ENCODE data around the gene UFC1.

UFC1 gene

DNA sequence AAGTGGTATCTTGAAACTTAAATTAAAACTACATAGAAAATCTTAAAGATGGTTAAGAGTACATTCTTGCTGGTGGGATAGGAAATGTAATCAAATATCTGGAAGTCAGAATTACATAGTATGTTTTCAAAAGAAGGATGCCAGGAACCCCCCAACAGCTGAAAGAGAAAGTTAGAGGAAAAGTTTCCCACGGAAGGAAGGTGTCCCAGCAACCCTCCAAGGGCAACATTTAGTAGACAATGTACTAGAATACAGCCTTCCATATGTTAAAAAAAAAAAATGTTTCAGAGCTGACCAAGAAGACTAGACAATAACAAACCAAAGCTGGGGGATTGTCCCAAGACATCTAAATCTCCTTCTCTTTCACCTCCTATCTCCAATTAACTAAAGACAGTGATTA lies 23.5 kb upstream of the UFC1 start:
- peaks cover 3 to 15% of the 10 kb centered on the region in 2 donors for H3K4me1 ChIP-seq (ENCODE audit: control insufficient read depth in 2 of 2, insufficient read depth in 1 of 2, low read depth in 1 of 2, low read length in 2 of 2)
- H2BK120ac ChIP-seq (ENCODE audit: low read depth, low read length) = no peak overlapping the region
- no peaks in the 10 kb centered on the region for H3K27me3 ChIP-seq (ENCODE audit: control insufficient read depth in 3 of 3, insufficient read depth in 3 of 3, low read depth in 1 of 3, low read length in 3 of 3)
- H3K14ac ChIP-seq (ENCODE audit: low read length) = no peak overlapping the region
- H3K18ac ChIP-seq (ENCODE audit: low read length) = no peak overlapping the region
- no peak overlapping the region for H3K4me2 ChIP-seq (ENCODE audit: insufficient read depth, low read length, poor library complexity, severe bottlenecking)
- no peak overlapping the region for H2AFZ ChIP-seq (ENCODE audit: low read length)
- H2AK5ac ChIP-seq (ENCODE audit: low read depth, low read length) = no peak overlapping the region
- H2BK15ac ChIP-seq (ENCODE audit: low read length) = no peak overlapping the region
- H3K27ac ChIP-seq (replicated peaks; ENCODE audit: low read length) = no peak overlapping the region
- H3K36me3 ChIP-seq (replicated peaks in 1 of 2; ENCODE audit: control insufficient read depth in 2 of 2, insufficient read depth in 2 of 2, low read length in 2 of 2) = peaks cover 19 to 50% of the 10 kb centered on the region in 2 donors
- H3K9me3 ChIP-seq (replicated peaks in 1 of 2; ENCODE audit: control insufficient read depth in 2 of 2, insufficient read depth in 1 of 2, low read depth in 1 of 2, low read length in 2 of 2) = no peaks in the 10 kb centered on the region
- no peak overlapping the region for H4K91ac ChIP-seq (ENCODE audit: low read depth, low read length, poor library complexity)
- H2BK5ac ChIP-seq (ENCODE audit: low read length) = no peak overlapping the region
- no peak overlapping the region for H3K23ac ChIP-seq (ENCODE audit: low read depth, low read length, poor library complexity)
- H3K4me3 ChIP-seq (ENCODE audit: low read length in 2 of 2) = no peak overlapping the region
- no peak overlapping the region for H4K8ac ChIP-seq (ENCODE audit: low read depth, low read length)
- peaks cover 5% of the 10 kb centered on the region for H3K79me1 ChIP-seq (ENCODE audit: low read depth, low read length)
- no peak overlapping the region for H3K4ac ChIP-seq (ENCODE audit: low read length)
- no peak overlapping the region for H2BK12ac ChIP-seq (ENCODE audit: low read length)
- no CpG with 5 or more reads among the region's 1 CpG for WGBS, 2 donors (ENCODE audit: extremely low coverage in 2 of 2, insufficient read length in 2 of 2, insufficient replicate concordance in 1 of 2)
- DNase-seq (ENCODE audit: low spot score) = no peak
- H3K9ac ChIP-seq (ENCODE audit: low read depth, low read length, poor library complexity) = no peak overlapping the region

DNA sequence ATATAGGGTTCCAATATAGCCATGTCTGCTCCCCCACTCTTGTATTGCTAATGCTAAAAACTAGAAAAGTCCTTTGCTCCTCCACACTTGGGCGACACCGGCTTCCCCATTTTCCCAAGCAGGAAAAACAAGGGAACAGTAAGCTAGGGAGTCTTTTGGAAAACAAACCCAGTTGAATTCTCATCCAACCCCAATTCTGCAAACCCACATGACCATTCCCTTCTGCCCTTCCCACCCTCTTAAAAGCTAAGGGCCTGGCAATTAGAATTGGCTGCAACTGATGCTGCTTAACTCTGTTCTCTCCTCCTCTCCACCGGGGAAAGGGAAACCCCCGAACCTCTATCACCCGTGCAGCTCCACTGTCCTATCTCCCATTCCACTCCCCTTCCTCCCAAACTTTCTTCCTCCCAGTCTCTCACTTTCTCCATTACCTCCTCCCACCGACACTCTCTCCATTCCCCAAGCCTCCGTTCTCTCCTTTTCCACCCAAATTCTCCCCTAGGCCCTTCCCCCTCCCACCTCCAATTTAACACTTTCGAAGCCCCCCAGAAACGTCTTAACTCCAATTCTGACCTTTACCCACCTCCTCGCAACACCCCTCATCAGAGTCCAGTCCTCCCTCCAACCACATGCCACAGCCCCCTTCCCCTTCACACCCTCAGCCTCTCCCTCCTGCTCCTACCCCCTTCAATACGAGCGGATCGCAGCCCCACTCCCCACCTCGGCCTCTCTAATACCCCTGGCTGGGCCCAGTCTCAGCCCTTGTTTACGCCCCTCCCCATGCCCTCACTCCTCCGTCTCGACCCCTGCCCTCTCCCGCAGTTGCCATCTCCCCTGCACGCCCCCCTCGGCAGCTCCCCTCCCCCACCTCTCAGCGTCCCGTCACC lies 22.0 kb upstream of the UFC1 start:
- Histone ChIP-seq H3K9me3 (replicated peaks in 1 of 2; ENCODE audit: control insufficient read depth in 2 of 2, insufficient read depth in 1 of 2, low read depth in 1 of 2, low read length in 2 of 2) (no peaks in the 10 kb centered on the region), H3K27ac (replicated peaks; ENCODE audit: low read length) (peak overlapping the region; percentile 88), H3K4ac (ENCODE audit: low read length) (no peak overlapping the region), H2BK120ac (ENCODE audit: low read depth, low read length) (no peak overlapping the region), H3K18ac (ENCODE audit: low read length) (peak overlapping the region; percentile 93), H2BK15ac (ENCODE audit: low read length) (no peak overlapping the region), H3K27me3 (ENCODE audit: control insufficient read depth in 3 of 3, insufficient read depth in 3 of 3, low read depth in 1 of 3, low read length in 3 of 3) (no peaks in the 10 kb centered on the region), H4K91ac (ENCODE audit: low read depth, low read length, poor library complexity) (no peak overlapping the region), H3K14ac (ENCODE audit: low read length) (peak overlapping the region; percentile 72), H3K23ac (ENCODE audit: low read depth, low read length, poor library complexity) (peak overlapping the region; percentile 94), H3K79me1 (ENCODE audit: low read depth, low read length) (peaks cover 5% of the 10 kb centered on the region), H2AFZ (ENCODE audit: low read length) (peak overlapping the region; percentile 78), H2AK5ac (ENCODE audit: low read depth, low read length) (peak overlapping the region; percentile 82), H3K4me1 (ENCODE audit: control insufficient read depth in 2 of 2, insufficient read depth in 1 of 2, low read depth in 1 of 2, low read length in 2 of 2) (peaks cover 3 to 15% of the 10 kb centered on the region in 2 donors), H3K9ac (ENCODE audit: low read depth, low read length, poor library complexity) (peak overlapping the region; percentile 94), H3K36me3 (replicated peaks in 1 of 2; ENCODE audit: control insufficient read depth in 2 of 2, insufficient read depth in 2 of 2, low read length in 2 of 2) (peaks cover 14 to 39% of the 10 kb centered on the region in 2 donors), H2BK5ac (ENCODE audit: low read length) (peak overlapping the region; percentile 84), H4K8ac (ENCODE audit: low read depth, low read length) (no peak overlapping the region), H2BK12ac (ENCODE audit: low read length) (no peak overlapping the region), H3K4me2 (ENCODE audit: insufficient read depth, low read length, poor library complexity, severe bottlenecking) (peak overlapping the region; percentile 83), H3K4me3 (ENCODE audit: low read length in 2 of 2) (peak overlapping the region; percentile 74 to 94)
- DNase-seq (ENCODE audit: low spot score) = no peak
- WGBS, 2 donors (ENCODE audit: extremely low coverage in 2 of 2, insufficient read length in 2 of 2, insufficient replicate concordance in 1 of 2) = no CpG with 5 or more reads among the region's 22 CpGs

DNA sequence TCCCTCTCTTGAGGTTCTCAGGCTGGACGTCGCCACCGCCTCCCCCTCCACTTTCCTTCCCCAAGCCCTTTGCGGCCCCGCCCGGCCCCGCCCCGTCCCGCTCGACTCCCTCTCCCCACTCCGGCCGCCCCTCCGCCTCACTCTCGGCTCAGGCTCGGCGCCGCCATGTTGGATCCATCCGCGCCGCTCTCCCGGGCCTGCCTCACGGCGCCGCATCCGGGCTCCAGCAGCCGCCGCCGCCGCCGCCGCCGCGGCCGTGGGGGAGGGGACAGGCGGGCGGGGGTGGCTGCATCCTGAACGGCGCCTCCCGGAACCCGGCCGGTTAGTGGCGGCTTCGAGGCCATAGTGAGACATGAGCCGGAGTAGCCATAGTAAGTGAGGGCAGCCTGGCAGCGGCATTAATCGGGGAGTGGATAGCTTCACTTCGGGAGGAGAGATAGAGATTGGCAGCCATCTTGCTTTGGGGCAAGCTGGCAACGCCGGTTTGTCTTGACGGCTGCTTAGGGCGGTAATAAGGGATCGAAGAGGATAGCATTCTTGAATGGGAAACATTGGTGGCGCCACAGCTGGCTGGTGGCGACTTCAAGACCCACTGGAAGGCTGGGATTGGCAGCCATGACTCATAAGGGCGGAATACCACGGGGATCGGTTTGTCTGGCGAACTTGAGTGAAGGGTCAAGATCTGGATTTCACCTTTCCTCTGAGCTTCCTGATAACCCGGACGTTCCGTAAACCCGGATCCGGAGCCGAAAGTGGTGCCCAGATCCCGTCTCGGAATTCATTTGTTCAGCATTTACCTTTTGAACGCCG lies 21.2 kb upstream of the UFC1 start, which contains the start of gene DEDD:
DEDD (minus strand) TSS at position 258 of the 810 bp plus-strand sequence. CDS start 8,205 bp downstream, outside the sequence.
- Histone ChIP-seq H3K18ac (ENCODE audit: low read length) (peak within 1 kb of the TSS; percentile 93), H3K4ac (ENCODE audit: low read length) (no peak within 1 kb of the TSS), H3K9me3 (replicated peaks in 1 of 2; ENCODE audit: control insufficient read depth in 2 of 2, insufficient read depth in 1 of 2, low read depth in 1 of 2, low read length in 2 of 2) (no peaks in the 10 kb centered on the region), H3K27me3 (ENCODE audit: control insufficient read depth in 3 of 3, insufficient read depth in 3 of 3, low read depth in 1 of 3, low read length in 3 of 3) (no peaks in the 10 kb centered on the region), H3K4me3 (ENCODE audit: low read length in 2 of 2) (peak within 1 kb of the TSS; percentile 74 to 94), H2AFZ (ENCODE audit: low read length) (peak within 1 kb of the TSS; percentile 78), H2BK5ac (ENCODE audit: low read length) (peak within 1 kb of the TSS; percentile 84), H3K9ac (ENCODE audit: low read depth, low read length, poor library complexity) (peak within 1 kb of the TSS; percentile 94), H3K79me1 (ENCODE audit: low read depth, low read length) (peaks cover 5% of the 10 kb centered on the region), H4K8ac (ENCODE audit: low read depth, low read length) (no peak within 1 kb of the TSS), H2BK120ac (ENCODE audit: low read depth, low read length) (no peak within 1 kb of the TSS), H3K36me3 (replicated peaks in 1 of 2; ENCODE audit: control insufficient read depth in 2 of 2, insufficient read depth in 2 of 2, low read length in 2 of 2) (peaks cover 11 to 30% of the 10 kb centered on the region in 2 donors), H3K14ac (ENCODE audit: low read length) (peak within 1 kb of the TSS; percentile 72), H4K91ac (ENCODE audit: low read depth, low read length, poor library complexity) (no peak within 1 kb of the TSS), H3K4me1 (ENCODE audit: control insufficient read depth in 2 of 2, insufficient read depth in 1 of 2, low read depth in 1 of 2, low read length in 2 of 2) (peaks cover 3 to 15% of the 10 kb centered on the region in 2 donors), H2BK12ac (ENCODE audit: low read length) (no peak within 1 kb of the TSS), H2BK15ac (ENCODE audit: low read length) (no peak within 1 kb of the TSS), H3K4me2 (ENCODE audit: insufficient read depth, low read length, poor library complexity, severe bottlenecking) (peak within 1 kb of the TSS; percentile 83), H3K23ac (ENCODE audit: low read depth, low read length, poor library complexity) (peak within 1 kb of the TSS; percentile 94), H2AK5ac (ENCODE audit: low read depth, low read length) (peak within 1 kb of the TSS; percentile 82), H3K27ac (replicated peaks; ENCODE audit: low read length) (peak within 1 kb of the TSS; percentile 88)
- no CpG with 5 or more reads among the region's 68 CpGs for WGBS, 2 donors (ENCODE audit: extremely low coverage in 2 of 2, insufficient read length in 2 of 2, insufficient replicate concordance in 1 of 2)
- DNase-seq (ENCODE audit: low spot score) = peak; percentile 95
